Measurements from ENCODE around the gene DEPDC7. TPM values are rescaled to one million over a fixed set of nuclear protein-coding genes. Genes with fewer than 3 reads are reported as not detected.

Gene DEPDC7
- total RNA-seq, 4 donors from 2014 or later: 0.27 to 4.2 (median 1.9) TPM

DNA sequence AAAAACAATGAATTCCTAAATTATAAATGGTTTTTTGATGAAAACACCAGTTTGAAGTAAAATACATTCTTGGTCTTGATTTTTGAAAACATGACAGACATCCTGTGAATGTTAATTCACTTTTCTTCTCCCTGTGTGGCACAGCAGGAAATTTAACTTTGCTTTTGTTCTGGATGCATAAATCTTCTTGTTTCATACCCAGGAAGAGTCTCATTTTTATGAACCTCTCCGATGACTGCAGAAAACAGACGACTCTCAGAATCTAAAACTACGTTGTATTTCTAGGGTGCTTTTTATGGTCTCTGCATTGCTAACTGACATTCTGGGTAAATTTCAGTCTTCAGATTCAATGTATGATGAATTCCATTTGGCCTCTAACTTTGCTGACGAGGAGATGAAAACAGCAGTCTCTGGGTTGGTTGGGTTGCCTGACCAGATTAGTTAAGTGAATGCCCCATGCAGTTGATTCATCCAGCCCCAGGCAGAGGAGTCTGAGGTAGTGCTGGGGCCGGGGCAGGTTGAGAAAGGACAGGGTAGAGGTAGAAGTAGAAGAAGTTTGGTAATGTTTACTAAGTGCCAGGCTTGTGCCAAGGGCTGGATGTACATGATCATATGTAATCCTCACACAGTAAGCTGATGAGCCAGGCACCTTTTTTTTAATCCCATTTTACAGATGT is 43.8 kb downstream of the DEPDC7 start:
- no peak for ATAC-seq
- Histone ChIP-seq H3K4me1 (peaks cover 0 to 27% (median 0%) of the 10 kb centered on the region in 3 donors), H3K27ac (no peak overlapping the region), H3K9me3 (no peaks in the 10 kb centered on the region), H3K27me3 (no peaks in the 10 kb centered on the region), H3K36me3 (peaks cover 0 to 98% of the 10 kb centered on the region in 2 donors), H3K4me3 (no peak overlapping the region)
- TF ChIP-seq POLR2AphosphoS5 (IDR thresholded peaks at IDR 0.05) (no peak), EP300 (IDR thresholded peaks at IDR 0.05) (no peak), POLR2A (IDR thresholded peaks at IDR 0.05) (no peak)
- TF ChIP-seq, protein P1, sequence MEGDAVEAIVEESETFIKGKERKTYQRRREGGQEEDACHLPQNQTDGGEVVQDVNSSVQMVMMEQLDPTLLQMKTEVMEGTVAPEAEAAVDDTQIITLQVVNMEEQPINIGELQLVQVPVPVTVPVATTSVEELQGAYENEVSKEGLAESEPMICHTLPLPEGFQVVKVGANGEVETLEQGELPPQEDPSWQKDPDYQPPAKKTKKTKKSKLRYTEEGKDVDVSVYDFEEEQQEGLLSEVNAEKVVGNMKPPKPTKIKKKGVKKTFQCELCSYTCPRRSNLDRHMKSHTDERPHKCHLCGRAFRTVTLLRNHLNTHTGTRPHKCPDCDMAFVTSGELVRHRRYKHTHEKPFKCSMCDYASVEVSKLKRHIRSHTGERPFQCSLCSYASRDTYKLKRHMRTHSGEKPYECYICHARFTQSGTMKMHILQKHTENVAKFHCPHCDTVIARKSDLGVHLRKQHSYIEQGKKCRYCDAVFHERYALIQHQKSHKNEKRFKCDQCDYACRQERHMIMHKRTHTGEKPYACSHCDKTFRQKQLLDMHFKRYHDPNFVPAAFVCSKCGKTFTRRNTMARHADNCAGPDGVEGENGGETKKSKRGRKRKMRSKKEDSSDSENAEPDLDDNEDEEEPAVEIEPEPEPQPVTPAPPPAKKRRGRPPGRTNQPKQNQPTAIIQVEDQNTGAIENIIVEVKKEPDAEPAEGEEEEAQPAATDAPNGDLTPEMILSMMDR (IDR thresholded peaks at IDR 0.05): no peak
- 70 to 83% methylated on average over 4 of the region's 5 CpGs for WGBS, 2 donors (ENCODE audit: low coverage in 1 of 2)

DNA sequence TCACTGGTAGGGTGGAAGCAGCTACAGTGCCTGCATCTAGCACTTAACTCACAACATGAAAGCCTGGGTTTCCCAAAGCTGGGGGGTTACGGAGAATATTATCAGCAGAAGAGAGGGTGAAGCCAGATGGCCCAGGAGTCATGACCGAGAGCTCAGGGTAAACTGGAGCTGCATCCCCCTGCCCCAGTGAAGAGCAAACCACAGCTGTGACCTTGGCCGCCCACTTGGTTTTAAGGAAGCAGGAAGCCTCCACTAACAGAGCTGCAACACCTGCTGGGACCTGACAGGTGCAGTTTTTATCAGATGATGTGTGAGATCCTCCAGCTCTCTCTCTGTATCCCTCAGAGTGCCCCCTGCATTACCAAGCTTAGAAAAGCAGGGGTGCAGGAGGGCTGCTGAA is 44.6 kb downstream of the DEPDC7 start:
- H3K4me3 ChIP-seq: no peak overlapping the region
- no peak for ATAC-seq
- no peaks in the 10 kb centered on the region for H3K27me3 ChIP-seq
- TF ChIP-seq EP300 (IDR thresholded peaks at IDR 0.05) (no peak), POLR2AphosphoS5 (IDR thresholded peaks at IDR 0.05) (no peak)
- WGBS, 2 donors (ENCODE audit: low coverage in 1 of 2): 83% methylated on average over 1 of the region's 3 CpGs; no CpG with 5 or more reads in 1 of the 2 donors
- no peaks in the 10 kb centered on the region for H3K9me3 ChIP-seq
- H3K36me3 ChIP-seq: peaks cover 0 to 98% of the 10 kb centered on the region in 2 donors
- H3K27ac ChIP-seq: no peak overlapping the region
- H3K4me1 ChIP-seq: peaks cover 0 to 35% (median 0%) of the 10 kb centered on the region in 3 donors

DNA sequence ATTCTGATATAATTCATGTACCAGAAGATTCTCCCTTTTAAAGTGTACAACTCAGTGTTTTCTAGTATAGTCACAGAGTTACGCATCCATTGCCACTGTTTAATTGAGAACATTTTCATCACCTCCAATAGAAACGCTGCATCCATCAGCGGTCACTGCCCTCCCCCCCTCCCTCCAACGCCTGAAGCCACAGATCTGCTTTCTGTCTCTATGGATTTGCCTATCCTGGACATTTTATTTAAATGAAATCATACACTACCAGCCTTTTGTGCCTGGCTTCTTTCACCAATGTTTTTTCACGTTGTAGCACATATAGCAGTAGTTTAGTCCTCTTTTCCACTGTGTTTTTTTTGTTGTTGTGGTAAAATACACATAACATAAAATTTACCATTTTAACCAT is 46.5 kb downstream of the DEPDC7 start:
- Histone ChIP-seq H3K4me1 (peaks cover 0 to 37% (median 0%) of the 10 kb centered on the region in 3 donors), H3K36me3 (peaks cover 0 to 98% of the 10 kb centered on the region in 2 donors), H3K4me3 (no peak overlapping the region), H3K9me3 (no peaks in the 10 kb centered on the region), H3K27me3 (no peaks in the 10 kb centered on the region), H3K27ac (no peak overlapping the region)
- TF ChIP-seq, protein P1 (IDR thresholded peaks at IDR 0.05): no peak
- no peak for TF ChIP-seq EP300 (IDR thresholded peaks at IDR 0.05)
- no peak for TF ChIP-seq POLR2AphosphoS5 (IDR thresholded peaks at IDR 0.05)
- TF ChIP-seq POLR2A (IDR thresholded peaks at IDR 0.05): no peak
- 44 to 57% methylated on average over 5 of the region's 5 CpGs for WGBS, 2 donors (ENCODE audit: low coverage in 1 of 2)
- ATAC-seq: no peak

DNA sequence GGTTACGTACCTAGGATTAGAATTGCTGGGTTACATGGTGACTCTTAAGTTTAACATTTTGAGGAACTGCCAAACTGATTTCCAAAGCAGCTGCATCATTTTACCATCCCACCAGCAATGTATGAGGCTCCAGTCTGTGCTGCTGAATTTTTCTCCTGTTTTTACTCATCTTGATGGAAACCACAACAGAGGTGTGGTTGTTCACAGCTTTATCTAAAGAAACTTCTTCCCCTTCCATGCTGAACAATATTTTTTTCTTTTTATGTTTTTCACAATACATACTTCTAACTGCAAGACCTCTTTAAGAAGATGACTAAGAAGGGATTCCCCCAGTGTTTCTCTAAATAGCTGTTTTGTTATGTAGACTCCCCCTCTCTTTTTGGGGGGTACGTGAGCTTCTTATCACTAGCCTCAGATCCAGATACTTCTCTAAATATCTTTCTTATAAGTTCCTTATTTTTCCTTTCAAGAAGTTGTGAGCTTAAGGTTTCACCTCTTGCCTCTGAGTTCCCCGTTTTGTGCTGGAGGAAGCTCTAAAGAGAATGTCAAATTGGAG is 47.7 kb downstream of the DEPDC7 start:
- Histone ChIP-seq H3K4me3 (no peak overlapping the region), H3K4me1 (peaks cover 0 to 37% (median 0%) of the 10 kb centered on the region in 3 donors), H3K27me3 (no peaks in the 10 kb centered on the region), H3K27ac (peak overlapping the region in 1 of 4 donors; percentile 50), H3K9me3 (no peaks in the 10 kb centered on the region), H3K36me3 (peaks cover 0 to 98% of the 10 kb centered on the region in 2 donors)
- TF ChIP-seq EP300 (IDR thresholded peaks at IDR 0.05): no peak
- TF ChIP-seq POLR2A (IDR thresholded peaks at IDR 0.05): no peak
- TF ChIP-seq POLR2AphosphoS5 (IDR thresholded peaks at IDR 0.05): no peak
- TF ChIP-seq, protein P1 (IDR thresholded peaks at IDR 0.05): no peak
- WGBS, 2 donors (ENCODE audit: low coverage in 1 of 2): 33 to 41% methylated on average over 2 of the region's 3 CpGs
- no peak for ATAC-seq

DNA sequence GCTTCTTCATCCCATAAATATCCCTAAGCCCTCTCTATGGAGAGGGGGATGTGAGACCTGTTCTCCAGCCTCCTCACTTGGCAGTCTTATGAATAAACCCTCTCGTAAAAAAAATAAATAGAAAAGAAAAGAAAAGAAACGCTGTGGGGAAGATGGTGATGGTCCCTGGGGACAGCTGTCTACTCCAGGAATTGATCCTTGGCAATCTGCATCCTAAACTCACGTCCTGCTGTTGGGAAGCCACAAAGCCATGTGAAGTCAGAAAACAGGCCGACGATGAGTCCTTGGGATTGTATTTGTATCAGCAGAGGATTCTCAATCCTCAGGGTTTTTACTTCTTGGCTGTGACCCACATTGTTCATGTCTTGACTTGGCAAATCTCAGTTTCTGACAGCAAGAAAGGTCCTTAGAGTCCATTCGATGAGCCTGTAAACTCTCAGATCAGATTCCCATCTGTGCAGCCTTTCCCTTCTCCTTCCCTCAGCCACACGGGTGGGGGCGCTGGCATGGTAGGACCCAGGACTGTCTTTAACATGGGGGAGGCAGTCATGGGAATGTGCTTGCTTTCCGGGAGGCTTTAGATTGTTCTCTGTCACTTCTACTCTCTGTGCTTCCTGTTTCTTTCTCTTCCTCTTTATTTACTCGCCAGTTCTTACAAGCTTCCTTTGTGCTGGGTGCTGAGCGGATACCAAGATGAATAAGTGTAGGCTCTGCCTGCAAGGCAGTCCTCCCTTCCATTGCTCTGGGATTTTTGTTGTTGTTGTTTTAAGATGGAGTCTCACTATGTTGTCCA is 48.6 kb downstream of the DEPDC7 start:
- WGBS, 2 donors (ENCODE audit: low coverage in 1 of 2): 35 to 43% methylated on average over 7 to 11 of the region's 11 CpGs
- peak overlapping the region in 1 of 4 donors; percentile 50 for H3K27ac ChIP-seq
- H3K27me3 ChIP-seq: no peaks in the 10 kb centered on the region
- peaks cover 0 to 98% of the 10 kb centered on the region in 2 donors for H3K36me3 ChIP-seq
- no peak for TF ChIP-seq POLR2A (IDR thresholded peaks at IDR 0.05)
- ATAC-seq: no peak
- H3K9me3 ChIP-seq: no peaks in the 10 kb centered on the region
- H3K4me1 ChIP-seq: peaks cover 0 to 37% (median 0%) of the 10 kb centered on the region in 3 donors
- H3K4me3 ChIP-seq: no peak overlapping the region

Measured in gastroesophageal sphincter (tissue), 4 donors.